HG03103 (cell line): ENCODE data around the gene GALNT5.
A peak's percentile ranks its signal among the peaks of the same experiment; 100 is the strongest.
"Not testable (repeated sequence)": the region's sequence is repeated elsewhere in the genome, so short reads cannot be mapped to it uniquely, and the experiment has no call there.

Experiments
- ATAC-seq: cut with Tn5 transposase; IDR thresholded peaks from one replicate; pipeline ENCODE4 v1.9.1; 2021; ENCODE audit warnings: low read depth; ENCODE audit not compliant: unreplicated experiment

Gene GALNT5

GRCh38 chr2:157257312-157258252 lies at the start of gene GALNT5:
Gene GALNT5, plus strand, starts transcription at chr2:157257705. Its CDS starts 378 bp downstream, at chr2:157258083.
- ATAC-seq = no peak

GRCh38 chr2:157216286-157216965 lies 41.1 kb upstream of the GALNT5 start:
- ATAC-seq = no peak

DNA sequence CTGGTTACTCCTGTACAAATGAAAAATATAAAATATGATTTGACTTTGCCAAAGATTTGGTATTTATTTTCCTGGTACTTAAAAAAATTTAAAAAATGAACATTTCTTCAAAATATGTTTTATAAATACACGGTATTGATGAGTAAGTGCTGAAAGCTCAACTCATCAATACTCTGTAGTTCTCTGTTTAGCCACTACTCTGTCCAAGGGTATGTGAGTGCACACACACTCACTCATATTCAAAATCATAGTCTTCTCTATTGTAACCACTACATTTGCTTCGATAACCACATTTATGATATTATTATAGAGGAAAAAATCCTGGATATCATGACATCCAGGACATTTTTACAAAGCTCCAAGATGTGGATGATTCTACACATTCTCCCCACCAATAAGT lies 40.1 kb upstream of the GALNT5 start:
- no peak for ATAC-seq

- ATAC-seq = no peak
These were observed 38.6 kb upstream of the GALNT5 start for GRCh38 chr2:157218911-157219310.

GRCh38 chr2:157220502-157220901 lies 37.0 kb upstream of the GALNT5 start:
- ATAC-seq = no peak

- no peak for ATAC-seq
These were observed 36.0 kb upstream of the GALNT5 start for GRCh38 chr2:157221394-157221988.

DNA sequence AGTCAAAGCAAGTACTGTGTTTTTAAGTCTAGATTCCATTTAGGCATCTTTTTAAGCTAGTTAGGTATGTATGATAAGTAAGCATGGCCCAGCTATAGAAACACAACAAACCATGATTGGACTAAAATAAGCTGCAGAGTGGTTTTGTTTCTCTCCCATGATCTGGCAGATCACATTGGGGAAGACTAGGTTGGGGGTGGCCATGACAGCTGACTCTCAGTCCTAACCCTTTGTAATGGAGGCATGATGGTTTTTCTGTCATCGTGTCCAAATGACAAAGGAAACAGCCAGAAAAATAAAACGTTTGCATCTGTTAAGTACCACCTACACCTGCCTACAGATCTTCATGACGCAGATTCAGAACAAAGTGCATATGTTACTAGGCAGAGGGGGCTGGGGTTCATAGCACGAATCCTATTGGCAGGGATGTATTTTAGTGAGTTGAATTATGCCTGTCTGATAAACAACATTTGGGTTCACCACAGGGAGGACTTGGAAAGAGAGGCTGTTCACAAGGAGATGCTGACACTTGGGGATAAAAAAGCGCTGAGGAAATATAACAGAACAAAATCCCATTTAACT lies 33.8 kb upstream of the GALNT5 start:
- ATAC-seq = no peak

GRCh38 chr2:157224448-157224847 lies 33.1 kb upstream of the GALNT5 start:
- not testable (repeated sequence) for ATAC-seq

- no peak for ATAC-seq
These were observed 29.9 kb upstream of the GALNT5 start for GRCh38 chr2:157227592-157227991.

DNA sequence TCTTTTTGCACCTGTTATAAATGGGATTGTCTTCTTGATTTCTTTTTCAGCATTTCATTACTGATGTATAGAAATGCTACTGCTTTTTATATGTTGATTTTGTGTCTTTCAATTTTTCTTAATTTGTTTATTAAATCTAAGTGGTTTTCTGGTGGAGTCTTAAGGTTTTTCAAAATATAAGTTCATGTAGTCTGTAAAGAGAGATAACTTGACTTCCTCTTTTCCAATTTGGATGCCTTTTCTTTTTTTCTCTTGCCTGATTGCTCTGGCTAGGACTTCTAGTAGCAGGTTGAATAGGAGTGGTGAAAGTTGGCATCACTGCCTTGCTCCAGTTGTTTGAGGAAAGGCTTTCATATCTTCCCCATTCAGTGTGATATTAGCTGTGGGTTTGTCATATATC lies 28.6 kb upstream of the GALNT5 start:
- no peak for ATAC-seq

GRCh38 chr2:157229572-157229971 lies 27.9 kb upstream of the GALNT5 start:
- ATAC-seq = no peak

- no peak for ATAC-seq
These were observed 26.0 kb upstream of the GALNT5 start for GRCh38 chr2:157231476-157231875.

- ATAC-seq = no peak
These were observed 24.0 kb upstream of the GALNT5 start for GRCh38 chr2:157233506-157233905.

- ATAC-seq = no peak
These were observed 21.1 kb upstream of the GALNT5 start for GRCh38 chr2:157236404-157236803.

GRCh38 chr2:157238296-157238695 lies 19.2 kb upstream of the GALNT5 start:
- ATAC-seq = no peak

GRCh38 chr2:157244691-157245090 lies 12.8 kb upstream of the GALNT5 start:
- ATAC-seq = no peak

GRCh38 chr2:157245144-157245840 lies 12.2 kb upstream of the GALNT5 start:
- ATAC-seq = no peak

- ATAC-seq = peak; percentile 97
These were observed 11.4 kb upstream of the GALNT5 start for GRCh38 chr2:157245846-157246764.

DNA sequence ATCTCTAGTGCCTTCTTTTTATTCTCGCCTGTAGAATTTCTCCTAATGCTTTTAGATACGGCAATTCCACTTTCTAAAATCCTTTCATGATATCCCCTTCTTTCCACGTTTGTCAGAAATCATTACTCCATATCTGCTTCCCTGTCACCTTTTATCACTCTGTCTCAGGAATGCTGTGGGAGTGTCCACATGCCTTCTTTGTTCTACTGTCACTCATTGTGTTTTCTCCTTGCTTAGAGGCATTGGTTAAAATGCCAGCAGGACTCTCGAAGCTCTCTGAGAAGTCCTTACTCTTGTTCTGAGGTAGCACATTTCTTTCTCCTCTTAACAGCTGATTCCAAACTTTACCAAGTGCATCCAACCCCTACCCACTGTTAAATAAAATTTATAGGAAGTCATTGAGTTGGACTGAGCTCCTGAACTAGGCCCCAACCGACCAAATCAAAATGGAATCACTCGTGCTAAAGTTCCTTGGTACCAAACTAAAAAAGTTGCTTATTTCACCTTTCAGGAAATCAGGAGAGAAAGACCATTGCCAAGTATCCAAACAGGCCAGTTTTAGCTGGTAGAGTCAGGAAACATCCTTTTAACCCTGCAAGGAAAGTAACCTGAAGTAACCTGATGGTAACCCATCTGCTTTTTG lies 10.6 kb upstream of the GALNT5 start:
- no peak for ATAC-seq
